Uterus (tissue), 4 donors: ENCODE data around the gene CDRT15. TPM values are rescaled to one million over a fixed set of nuclear protein-coding genes. Genes with fewer than 3 reads are reported as not detected.
"Not testable (repeated sequence)": the region's sequence is repeated elsewhere in the genome, so short reads cannot be mapped to it uniquely, and the experiment has no call there.

Experiments
- DNase-seq, 2 donors: peaks; one replicate each; pipeline ENCODE4 v3.0.0-alpha.2; 2019 to 2020
- H3K27ac ChIP-seq, 2 donors: fragments of 200-600 bp; sonication (generic); 1 replicate in 1 of 2; 2 replicates in 1 of 2; pipeline ENCODE4 v1.5.1; 2016 to 2018
- H3K27me3 ChIP-seq, 2 donors: fragments of 200-600 bp; sonication (generic); one replicate each; pipeline ENCODE4 v1.5.1; 2018 to 2019; ENCODE audit warnings: control low read depth in 1 of 2
- H3K36me3 ChIP-seq, 2 donors: fragments of 200-600 bp; sonication (generic); one replicate each; pipeline ENCODE4 v1.5.1; 2019; ENCODE audit warnings: control low read depth in 1 of 2
- H3K4me1 ChIP-seq, 2 donors: fragments of 200-600 bp; sonication (generic); one replicate each; pipeline ENCODE4 v1.5.1; 2018 to 2019; ENCODE audit warnings: control low read depth in 1 of 2
- H3K4me3 ChIP-seq, 2 donors: fragments of 200-600 bp; sonication (generic); 1 replicate in 1 of 2; 2 replicates in 1 of 2; pipeline ENCODE4 v1.5.1; 2018 to 2019; ENCODE audit warnings: mild to moderate bottlenecking in 1 of 2
- H3K9me3 ChIP-seq, 2 donors: fragments of 200-600 bp; sonication (generic); one replicate each; pipeline ENCODE4 v1.5.1; 2019; ENCODE audit warnings: control low read depth in 1 of 2
- CTCF ChIP-seq, 4 experiments: fragments of 200-600 bp in 2 of 4; fragments of 450-650 bp in 2 of 4; sonication (generic) in 2 of 4; IDR thresholded peaks; one replicate each; pipeline ENCODE4 v1.5.1; 2016 to 2019; ENCODE audit warnings: antibody characterized with exemption in 4 of 4, mild to moderate bottlenecking in 2 of 4, moderate library complexity in 1 of 4
- POLR2A ChIP-seq, 2 donors: fragments of 450-650 bp; IDR thresholded peaks; one replicate each; pipeline ENCODE4 v1.6.1; 2016; ENCODE audit warnings: antibody characterized with exemption in 2 of 2, mild to moderate bottlenecking in 1 of 2, moderate library complexity in 1 of 2
- intact Hi-C: fragments of 100-400 bp; cut with DNase I; formaldehyde crosslinking; loops from one replicate; pipeline ENCODE4 v1.15.1; 2023; ENCODE audit warnings: low total_unique reads
- total RNA-seq, 4 donors: library from RNA; depleted of rRNA in 3 of 4; stranded (reverse); fragments of >200 nt in 3 of 4; gene quantifications; one replicate each; pipeline versions ENCODE4 v1.1.0 to v1.2.4, GENCODE V29; 2014 to 2023
- donor health status: DM: yes; HTN: yes; CAD: no.

CDRT15 gene
- total RNA-seq, 4 donors from 2014 or later = not detected

DNA sequence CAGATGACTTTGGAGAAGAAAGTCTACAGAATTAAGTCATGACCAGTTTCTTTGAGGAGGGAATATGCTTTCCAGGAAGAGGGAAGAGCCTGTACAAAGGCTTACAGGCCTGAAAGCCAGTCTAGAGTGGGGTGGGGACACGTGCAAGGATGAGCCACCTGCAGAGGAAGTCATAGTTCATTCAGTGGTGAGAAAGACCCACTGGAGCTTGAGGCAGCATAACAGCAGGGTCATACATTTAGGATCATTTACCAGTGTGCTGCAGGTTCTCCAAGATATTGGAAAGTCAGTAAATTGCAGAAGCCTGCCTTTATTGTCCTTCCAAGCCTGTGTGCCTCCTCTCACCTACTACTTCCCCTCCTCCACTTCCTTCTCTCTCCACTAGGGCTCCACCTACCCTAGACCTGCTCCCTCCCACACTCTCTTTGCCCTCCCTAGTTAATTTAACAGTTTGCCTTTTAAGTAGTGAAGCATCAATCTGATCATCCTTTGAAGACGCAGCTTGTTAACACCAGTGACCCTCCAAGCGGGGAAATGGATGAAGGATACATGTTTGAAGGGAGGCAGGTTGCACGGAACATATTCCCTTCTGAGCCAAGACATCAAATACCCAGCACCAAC, 40.2 kb downstream of the CDRT15 start:
- no peaks in the 10 kb centered on the region for H3K27me3 ChIP-seq
- TF ChIP-seq POLR2A (IDR thresholded peaks at IDR 0.05) (no peak), CTCF (IDR thresholded peaks at IDR 0.05) (no peak)
- no peaks in the 10 kb centered on the region for H3K9me3 ChIP-seq
- H3K4me1 ChIP-seq = no peaks in the 10 kb centered on the region
- no peak overlapping the region for H3K4me3 ChIP-seq
- intact Hi-C loops = no loop called here
- no peak overlapping the region for H3K27ac ChIP-seq
- DNase-seq = no peak
- no peaks in the 10 kb centered on the region for H3K36me3 ChIP-seq

DNA sequence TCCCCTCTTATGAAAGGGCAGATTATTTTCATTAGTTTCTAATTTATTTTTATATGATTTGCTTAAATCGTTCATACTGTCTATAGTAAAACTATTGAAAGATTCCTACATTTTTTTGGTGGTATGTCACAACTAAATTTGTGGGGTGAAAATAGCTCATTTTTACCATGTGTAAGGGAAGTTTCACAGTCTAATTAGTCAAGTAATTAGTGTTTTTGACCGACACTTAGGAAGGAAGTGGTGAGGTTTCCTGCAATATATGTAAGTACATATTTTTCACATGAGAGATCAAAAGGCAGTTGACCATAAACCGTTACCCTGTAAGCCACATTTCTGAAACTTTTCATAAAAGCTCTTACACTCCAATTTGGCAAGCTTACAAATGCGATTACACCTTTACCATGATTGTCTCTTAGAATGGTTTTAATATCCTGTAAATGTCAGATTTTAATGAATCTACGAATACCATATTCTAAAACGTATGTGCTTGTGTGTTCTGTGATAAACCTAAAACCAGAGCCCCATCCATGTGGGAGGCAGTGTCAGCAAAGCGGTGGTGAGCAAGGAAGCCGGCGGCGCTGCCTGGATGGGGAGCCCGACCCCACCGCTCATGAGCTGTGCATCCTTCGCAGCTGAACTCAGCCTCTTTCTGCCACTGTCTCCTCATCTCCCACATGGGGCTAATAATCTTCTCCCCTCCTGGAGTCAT, 43.9 kb downstream of the CDRT15 start:
- H3K36me3 ChIP-seq, H3K27ac ChIP-seq, H3K4me1 ChIP-seq, H3K27me3 ChIP-seq, H3K4me3 ChIP-seq, intact Hi-C loops, DNase-seq, H3K9me3 ChIP-seq: not testable (repeated sequence)

- H3K4me1 ChIP-seq, H3K27me3 ChIP-seq, DNase-seq, H3K4me3 ChIP-seq, intact Hi-C loops, H3K9me3 ChIP-seq, H3K36me3 ChIP-seq, H3K27ac ChIP-seq: not testable (repeated sequence)
These were observed 44.6 kb downstream of the CDRT15 start for GRCh38 chr17:14192039-14192438.

DNA sequence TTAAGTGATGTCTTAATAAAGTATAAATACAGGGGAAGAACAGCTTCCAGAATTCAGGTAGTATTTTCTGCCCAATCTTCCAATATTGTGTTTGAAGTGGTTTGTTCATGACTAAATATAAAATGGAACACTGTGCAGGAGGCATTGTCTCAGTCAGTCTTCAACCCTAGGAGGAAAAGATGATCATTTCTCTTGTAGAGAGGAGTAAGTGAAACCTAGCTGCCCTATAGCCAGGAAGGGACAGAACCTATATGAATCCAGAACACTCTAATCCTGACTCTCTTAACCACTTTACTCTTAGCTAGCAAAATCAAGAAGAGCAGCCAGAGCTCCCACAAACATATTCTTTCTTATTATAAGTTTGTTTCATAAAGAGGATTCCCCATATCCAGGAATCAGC, 45.2 kb downstream of the CDRT15 start:
- H3K27ac ChIP-seq, H3K4me3 ChIP-seq, H3K4me1 ChIP-seq, H3K36me3 ChIP-seq, H3K27me3 ChIP-seq, intact Hi-C loops, H3K9me3 ChIP-seq, DNase-seq: not testable (repeated sequence)

- intact Hi-C loops, DNase-seq: not testable (repeated sequence)
These were observed 45.9 kb downstream of the CDRT15 start for GRCh38 chr17:14190774-14191173.

GRCh38 chr17:14186443-14186842, 50.2 kb downstream of the CDRT15 start:
- intact Hi-C loops, H3K4me3 ChIP-seq, DNase-seq, H3K27ac ChIP-seq, H3K9me3 ChIP-seq, H3K27me3 ChIP-seq, H3K36me3 ChIP-seq, H3K4me1 ChIP-seq: not testable (repeated sequence)

More at GRCh38 chr17:14190774-14191173, 45.9 kb downstream of the CDRT15 start:
- not testable (repeated sequence) for H3K4me3 ChIP-seq, H3K27me3 ChIP-seq, H3K36me3 ChIP-seq, H3K4me1 ChIP-seq, H3K9me3 ChIP-seq, H3K27ac ChIP-seq

Other genes with a start within 250 kb of the CDRT15 start
- 10 to 100 TPM in 2 of 4 donors, 1 to 10 TPM in 2; 3.2 to 23.4 (median 10.9) TPM for gene COX10, start 167.4 kb downstream of the CDRT15 start, total RNA-seq
- 1 to 10 TPM in 3 of 4 donors, not detected in 1; 1.5 to 5.3 (median 3.1) TPM for gene HS3ST3B1, start 64.2 kb upstream of the CDRT15 start, total RNA-seq